KMS-11 (cell line): ENCODE data around the gene MSI2.

Experiments
- H2AFZ ChIP-seq: fragments of 200-600 bp; sonication (generic); 2 replicates; pipeline ENCODE4 v1.6.1; 2016; ENCODE audit warnings: antibody characterized with exemption, mixed run types, low read depth
- H3K27ac ChIP-seq: fragments of 200-600 bp; sonication (generic); 2 replicates; pipeline ENCODE4 v1.6.1; 2016; ENCODE audit warnings: mild to moderate bottlenecking, mixed run types
- H3K27me3 ChIP-seq: fragments of 200-600 bp; sonication (generic); 2 replicates; pipeline ENCODE4 v1.6.1; 2017; ENCODE audit warnings: mild to moderate bottlenecking, low read depth, mixed run types, moderate library complexity; ENCODE audit not compliant: insufficient read depth
- H3K36me3 ChIP-seq: fragments of 200-600 bp; sonication (generic); 2 replicates; pipeline ENCODE4 v1.6.1; 2017; ENCODE audit warnings: mild to moderate bottlenecking, mixed run types; ENCODE audit not compliant: insufficient read depth
- H3K4me1 ChIP-seq: fragments of 200-600 bp; sonication (generic); 2 replicates; pipeline ENCODE4 v1.6.1; 2016; ENCODE audit warnings: mild to moderate bottlenecking, low read depth, mixed run types; ENCODE audit not compliant: poor library complexity, severe bottlenecking
- H3K4me2 ChIP-seq: fragments of 200-600 bp; sonication (generic); 2 replicates; pipeline ENCODE4 v1.7.0; 2016; ENCODE audit warnings: mild to moderate bottlenecking, mixed run types
- H3K4me3 ChIP-seq: fragments of 200-600 bp; sonication (generic); IDR thresholded peaks from 2 replicates; pipeline ENCODE4 v1.6.1; 2017; ENCODE audit warnings: low read depth, low read length, mixed read lengths; ENCODE audit not compliant: insufficient read depth
- H3K79me2 ChIP-seq: fragments of 200-600 bp; sonication (generic); 2 replicates; pipeline ENCODE4 v1.6.1; 2016; ENCODE audit warnings: low read depth, mixed run types; ENCODE audit not compliant: insufficient read depth
- H3K9ac ChIP-seq: fragments of 200-600 bp; sonication (generic); 2 replicates; pipeline ENCODE4 v1.6.1; 2016; ENCODE audit warnings: mild to moderate bottlenecking, mixed run types
- H4K20me1 ChIP-seq: fragments of 200-600 bp; sonication (generic); 2 replicates; pipeline ENCODE4 v1.6.1; 2016; ENCODE audit warnings: mild to moderate bottlenecking, mixed run types; ENCODE audit not compliant: insufficient read depth
- TF ChIP-seq, protein P1 (sequence below): fragments of 200-600 bp; sonication (generic); conservative IDR thresholded peaks from 2 replicates; pipeline ENCODE4 v1.6.1; 2017; ENCODE audit warnings: low read depth, mild to moderate bottlenecking, antibody characterized with exemption, low read length, moderate library complexity, mixed read lengths

The MSI2 gene

GRCh38 chr17:57302690-57303465 lies 46.6 kb downstream of the MSI2 start:
- H3K27me3 ChIP-seq, result no peaks in the 10 kb centered on the region
- peaks cover 1% of the 10 kb centered on the region; the same call in 1 of the 2 replicates for H3K36me3 ChIP-seq
- no peak overlapping the region for H3K9ac ChIP-seq
- peaks cover under 1% of the 10 kb centered on the region for H3K4me1 ChIP-seq
- 0 out of 2 replicates have a peak, but pooled peaks cover 2% of the 10 kb centered on the region for H4K20me1 ChIP-seq
- no peak overlapping the region for H3K4me2 ChIP-seq
- peaks cover 22% of the 10 kb centered on the region; the same call in 1 of the 2 replicates for H3K79me2 ChIP-seq
- TF ChIP-seq, protein P1, sequence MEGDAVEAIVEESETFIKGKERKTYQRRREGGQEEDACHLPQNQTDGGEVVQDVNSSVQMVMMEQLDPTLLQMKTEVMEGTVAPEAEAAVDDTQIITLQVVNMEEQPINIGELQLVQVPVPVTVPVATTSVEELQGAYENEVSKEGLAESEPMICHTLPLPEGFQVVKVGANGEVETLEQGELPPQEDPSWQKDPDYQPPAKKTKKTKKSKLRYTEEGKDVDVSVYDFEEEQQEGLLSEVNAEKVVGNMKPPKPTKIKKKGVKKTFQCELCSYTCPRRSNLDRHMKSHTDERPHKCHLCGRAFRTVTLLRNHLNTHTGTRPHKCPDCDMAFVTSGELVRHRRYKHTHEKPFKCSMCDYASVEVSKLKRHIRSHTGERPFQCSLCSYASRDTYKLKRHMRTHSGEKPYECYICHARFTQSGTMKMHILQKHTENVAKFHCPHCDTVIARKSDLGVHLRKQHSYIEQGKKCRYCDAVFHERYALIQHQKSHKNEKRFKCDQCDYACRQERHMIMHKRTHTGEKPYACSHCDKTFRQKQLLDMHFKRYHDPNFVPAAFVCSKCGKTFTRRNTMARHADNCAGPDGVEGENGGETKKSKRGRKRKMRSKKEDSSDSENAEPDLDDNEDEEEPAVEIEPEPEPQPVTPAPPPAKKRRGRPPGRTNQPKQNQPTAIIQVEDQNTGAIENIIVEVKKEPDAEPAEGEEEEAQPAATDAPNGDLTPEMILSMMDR, result no peak
- no peak overlapping the region for H3K4me3 ChIP-seq
- no peak overlapping the region for H2AFZ ChIP-seq
- H3K27ac ChIP-seq, result no peak overlapping the region

- Histone ChIP-seq H3K4me3 (no peak overlapping the region), H3K4me1 (peaks cover 22% of the 10 kb centered on the region), H3K27ac (no peak overlapping the region), H3K4me2 (no peak overlapping the region), H3K27me3 (no peaks in the 10 kb centered on the region), H3K9ac (no peak overlapping the region), H2AFZ (no peak overlapping the region), H3K79me2 (peaks cover 17% of the 10 kb centered on the region; the same call in 1 of the 2 replicates), H4K20me1 (0 out of 2 replicates have a peak, but pooled peaks cover 3% of the 10 kb centered on the region), H3K36me3 (no peaks in the 10 kb centered on the region)
- TF ChIP-seq, protein P1, result no peak
These were observed 48.9 kb downstream of the MSI2 start for GRCh38 chr17:57305144-57305728.

GRCh38 chr17:57305908-57306504 lies 49.7 kb downstream of the MSI2 start:
- peaks cover 29% of the 10 kb centered on the region for H3K4me1 ChIP-seq
- H2AFZ ChIP-seq, result no peak overlapping the region
- H3K4me3 ChIP-seq, result no peak overlapping the region
- no peak overlapping the region for H3K4me2 ChIP-seq
- H3K79me2 ChIP-seq, result peaks cover 20% of the 10 kb centered on the region; the same call in 1 of the 2 replicates
- H3K27me3 ChIP-seq, result no peaks in the 10 kb centered on the region
- TF ChIP-seq, protein P1, result no peak
- no peak overlapping the region for H3K9ac ChIP-seq
- no peak overlapping the region for H3K27ac ChIP-seq
- no peaks in the 10 kb centered on the region; the same call in 1 of the 2 replicates for H3K36me3 ChIP-seq
- peaks cover 7% of the 10 kb centered on the region; the same call in 1 of the 2 replicates for H4K20me1 ChIP-seq

DNA sequence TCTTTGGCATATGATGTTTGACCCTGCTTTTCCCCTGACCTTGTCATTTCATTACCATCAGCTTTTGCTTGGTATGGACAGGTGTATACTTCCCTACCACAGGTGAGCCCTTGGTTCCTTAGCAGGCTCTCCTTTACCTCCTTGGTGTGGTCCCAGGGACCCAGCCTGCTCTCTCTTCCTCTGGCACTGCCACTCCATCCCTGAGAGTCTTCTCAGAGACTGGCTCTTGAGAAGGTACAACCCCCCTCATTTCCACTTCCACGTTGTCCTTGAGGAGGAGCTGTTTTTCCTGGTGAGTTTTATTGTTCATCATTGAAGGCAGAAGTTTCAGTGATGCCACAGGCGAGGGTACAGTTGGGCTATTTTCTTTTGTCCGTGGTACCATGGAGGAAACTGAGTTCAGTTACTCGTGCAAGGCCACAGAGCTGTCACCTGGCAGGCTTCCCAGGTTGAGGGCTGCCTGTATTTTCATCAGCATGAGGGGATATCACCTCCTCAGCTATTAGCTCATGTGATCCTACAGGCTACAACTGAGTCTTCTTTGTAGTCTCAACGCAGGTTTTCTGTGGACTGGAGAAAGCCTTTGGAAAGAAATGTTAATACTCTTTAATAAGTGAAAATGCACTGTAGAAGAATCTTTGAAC lies 52.3 kb downstream of the MSI2 start:
- Histone ChIP-seq H3K4me3 (no peak overlapping the region), H3K36me3 (no peaks in the 10 kb centered on the region; the same call in 1 of the 2 replicates), H3K79me2 (peaks cover 37% of the 10 kb centered on the region; the same call in 1 of the 2 replicates), H3K27ac (no peak overlapping the region), H3K4me1 (peaks cover 54% of the 10 kb centered on the region), H3K27me3 (no peaks in the 10 kb centered on the region), H2AFZ (no peak overlapping the region), H3K4me2 (no peak overlapping the region), H3K9ac (no peak overlapping the region), H4K20me1 (peaks cover 23% of the 10 kb centered on the region)
- TF ChIP-seq, protein P1, result no peak
